ENCODE data around the gene MGMT.

GRCh38 chr10:129770286-129770685, 303.2 kb downstream of the MGMT start:
- no peak for TF ChIP-seq CTCF (IDR thresholded peaks at IDR 0.05)
- no peak for TF ChIP-seq POLR2AphosphoS5 (IDR thresholded peaks at IDR 0.05)
